ENCODE results near the gene KLHDC3.

Gene KLHDC3

GRCh38 chr6:43060755-43061633 lies 46.9 kb downstream of the KLHDC3 start:
- Histone ChIP-seq H3F3A (ENCODE audit: control insufficient read depth, insufficient read depth) (no peaks in the 10 kb centered on the region), H3K4me1 (ENCODE audit: control insufficient read depth, low read length) (peaks cover 17% of the 10 kb centered on the region), H3K9me2 (replicated peaks; ENCODE audit: control insufficient read depth, low read length) (no peaks in the 10 kb centered on the region), H3K4me2 (ENCODE audit: low read length) (peak overlapping the region; percentile 78), H3K27ac (ENCODE audit: low read depth, low read length) (no peak overlapping the region), H3K36me3 (ENCODE audit: control insufficient read depth, low read length) (peaks cover 13% of the 10 kb centered on the region), H3K9me3 (ENCODE audit: control insufficient read depth, insufficient read depth, low read length) (no peaks in the 10 kb centered on the region), H3K79me2 (ENCODE audit: control insufficient read depth, low read length) (peaks cover 18% of the 10 kb centered on the region), H3K4me3 (ENCODE audit: low read length) (peak overlapping the region; percentile 83; the same call in 1 of the 2 replicates), H4K20me1 (ENCODE audit: control insufficient read depth, insufficient read depth, low read depth, low read length) (no peaks in the 10 kb centered on the region), H3K27me3 (ENCODE audit: control insufficient read depth, low read length) (no peaks in the 10 kb centered on the region)
- no peak for TF ChIP-seq EZH2phosphoT487 (IDR thresholded peaks at IDR 0.05; ENCODE audit: borderline replicate concordance, low read length)
- TF ChIP-seq, protein P1, sequence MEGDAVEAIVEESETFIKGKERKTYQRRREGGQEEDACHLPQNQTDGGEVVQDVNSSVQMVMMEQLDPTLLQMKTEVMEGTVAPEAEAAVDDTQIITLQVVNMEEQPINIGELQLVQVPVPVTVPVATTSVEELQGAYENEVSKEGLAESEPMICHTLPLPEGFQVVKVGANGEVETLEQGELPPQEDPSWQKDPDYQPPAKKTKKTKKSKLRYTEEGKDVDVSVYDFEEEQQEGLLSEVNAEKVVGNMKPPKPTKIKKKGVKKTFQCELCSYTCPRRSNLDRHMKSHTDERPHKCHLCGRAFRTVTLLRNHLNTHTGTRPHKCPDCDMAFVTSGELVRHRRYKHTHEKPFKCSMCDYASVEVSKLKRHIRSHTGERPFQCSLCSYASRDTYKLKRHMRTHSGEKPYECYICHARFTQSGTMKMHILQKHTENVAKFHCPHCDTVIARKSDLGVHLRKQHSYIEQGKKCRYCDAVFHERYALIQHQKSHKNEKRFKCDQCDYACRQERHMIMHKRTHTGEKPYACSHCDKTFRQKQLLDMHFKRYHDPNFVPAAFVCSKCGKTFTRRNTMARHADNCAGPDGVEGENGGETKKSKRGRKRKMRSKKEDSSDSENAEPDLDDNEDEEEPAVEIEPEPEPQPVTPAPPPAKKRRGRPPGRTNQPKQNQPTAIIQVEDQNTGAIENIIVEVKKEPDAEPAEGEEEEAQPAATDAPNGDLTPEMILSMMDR (IDR thresholded peaks at IDR 0.05; ENCODE audit: low read depth, low read length, poor library complexity, severe bottlenecking), result no peak

- H3K4me2 ChIP-seq (ENCODE audit: low read length), result no peak overlapping the region
- no peaks in the 10 kb centered on the region for H3F3A ChIP-seq (ENCODE audit: control insufficient read depth, insufficient read depth)
Measured at GRCh38 chr6:43061861-43062260, 47.8 kb downstream of the KLHDC3 start.

DNA sequence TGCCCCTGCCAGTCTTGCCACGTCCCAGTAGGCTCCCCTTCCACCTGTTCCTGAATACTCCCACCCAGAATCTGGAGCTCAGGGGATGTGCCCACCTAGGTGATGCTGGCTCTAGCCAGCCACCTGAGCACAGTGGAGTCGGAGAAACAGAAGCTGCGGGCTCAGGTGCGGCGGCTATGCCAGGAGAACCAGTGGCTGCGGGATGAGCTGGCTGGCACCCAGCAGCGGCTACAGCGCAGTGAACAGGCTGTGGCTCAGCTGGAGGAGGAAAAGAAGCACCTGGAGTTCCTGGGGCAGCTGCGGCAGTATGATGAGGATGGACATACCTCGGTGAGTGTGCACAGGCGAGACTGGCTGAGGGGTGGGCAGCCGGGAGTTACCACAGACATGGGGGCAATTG lies 48.8 kb downstream of the KLHDC3 start:
- Histone ChIP-seq H3K27ac (ENCODE audit: low read depth, low read length) (no peak overlapping the region), H3F3A (ENCODE audit: control insufficient read depth, insufficient read depth) (no peaks in the 10 kb centered on the region), H3K36me3 (ENCODE audit: control insufficient read depth, low read length) (peaks cover 6% of the 10 kb centered on the region), H3K9me2 (replicated peaks; ENCODE audit: control insufficient read depth, low read length) (no peaks in the 10 kb centered on the region), H3K9me3 (ENCODE audit: control insufficient read depth, insufficient read depth, low read length) (no peaks in the 10 kb centered on the region), H3K4me2 (ENCODE audit: low read length) (no peak overlapping the region), H4K20me1 (ENCODE audit: control insufficient read depth, insufficient read depth, low read depth, low read length) (no peaks in the 10 kb centered on the region), H3K4me1 (ENCODE audit: control insufficient read depth, low read length) (peaks cover 16% of the 10 kb centered on the region), H3K27me3 (ENCODE audit: control insufficient read depth, low read length) (no peaks in the 10 kb centered on the region), H3K79me2 (ENCODE audit: control insufficient read depth, low read length) (peaks cover 14% of the 10 kb centered on the region), H3K4me3 (ENCODE audit: low read length) (no peak overlapping the region)
- TF ChIP-seq, protein P1 (IDR thresholded peaks at IDR 0.05; ENCODE audit: low read depth, low read length, poor library complexity, severe bottlenecking), result no peak
- no peak for TF ChIP-seq EZH2phosphoT487 (IDR thresholded peaks at IDR 0.05; ENCODE audit: borderline replicate concordance, low read length)

More at GRCh38 chr6:43061861-43062260, 47.8 kb downstream of the KLHDC3 start:
- Histone ChIP-seq H3K4me3 (ENCODE audit: low read length) (no peak overlapping the region), H3K4me1 (ENCODE audit: control insufficient read depth, low read length) (peaks cover 17% of the 10 kb centered on the region), H3K36me3 (ENCODE audit: control insufficient read depth, low read length) (peaks cover 10% of the 10 kb centered on the region), H4K20me1 (ENCODE audit: control insufficient read depth, insufficient read depth, low read depth, low read length) (no peaks in the 10 kb centered on the region), H3K27ac (ENCODE audit: low read depth, low read length) (no peak overlapping the region), H3K79me2 (ENCODE audit: control insufficient read depth, low read length) (peaks cover 18% of the 10 kb centered on the region), H3K9me2 (replicated peaks; ENCODE audit: control insufficient read depth, low read length) (no peaks in the 10 kb centered on the region), H3K27me3 (ENCODE audit: control insufficient read depth, low read length) (no peaks in the 10 kb centered on the region), H3K9me3 (ENCODE audit: control insufficient read depth, insufficient read depth, low read length) (no peaks in the 10 kb centered on the region)
- TF ChIP-seq, protein P1 (IDR thresholded peaks at IDR 0.05; ENCODE audit: low read depth, low read length, poor library complexity, severe bottlenecking), result no peak
- TF ChIP-seq EZH2phosphoT487 (IDR thresholded peaks at IDR 0.05; ENCODE audit: borderline replicate concordance, low read length), result no peak

Measured in DOHH2 (cell line).